Effector CD8-positive, alpha-beta T cell (primary cell): Measurements from ENCODE around the gene MYL12B.
"Not testable (repeated sequence)": the region's sequence is repeated elsewhere in the genome, so short reads cannot be mapped to it uniquely, and the experiment has no call there.

Source experiments
- DNase-seq: peaks from one replicate; lab custom pipeline; 2025; lab: John Stamatoyannopoulos, UW

Gene MYL12B

DNA sequence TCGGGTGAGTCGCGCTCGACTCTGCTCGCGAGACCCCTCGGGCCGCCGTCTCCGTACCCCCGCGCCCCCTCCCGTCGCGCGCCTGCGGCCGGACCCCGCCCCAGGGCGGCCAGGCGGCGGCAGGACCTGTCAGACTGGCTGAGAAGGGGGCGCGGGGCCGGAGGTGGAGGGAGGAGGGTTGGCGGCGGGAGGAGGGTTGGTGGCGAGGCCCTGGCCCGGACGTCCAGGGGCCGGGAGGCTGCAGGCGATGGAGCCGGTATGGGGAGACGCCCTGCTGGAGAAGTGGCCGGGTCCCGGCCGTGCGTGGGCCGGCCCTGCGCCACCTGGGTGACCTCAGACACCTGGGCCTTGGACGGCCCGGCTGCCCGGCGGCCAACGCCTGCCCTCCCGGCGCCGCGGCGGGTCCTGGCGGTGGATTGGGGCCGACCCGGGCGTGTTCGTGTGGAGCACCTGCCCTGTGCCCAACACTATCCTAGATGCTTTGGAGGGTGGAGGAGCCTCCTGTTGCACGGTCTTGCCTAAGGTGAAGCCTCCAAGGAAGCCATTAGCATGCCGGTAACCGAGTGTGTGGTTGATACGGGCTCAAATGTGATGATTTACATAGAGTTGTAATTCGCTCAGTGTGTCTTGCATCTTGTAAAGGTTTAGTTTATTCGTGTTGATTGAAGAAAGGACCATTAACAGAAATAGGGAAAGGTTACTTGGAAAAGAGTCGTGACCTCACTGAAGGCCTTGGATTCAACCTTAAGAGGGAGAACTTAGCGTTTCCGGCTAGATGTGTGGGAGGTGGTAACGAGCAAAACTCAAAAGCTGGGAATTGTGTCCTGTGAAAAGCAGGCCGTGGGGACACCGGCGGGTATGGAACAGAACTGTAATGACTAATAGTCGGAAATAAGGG, 550 bp downstream of the MYL12B start:
- peak; percentile 7 for DNase-seq

- no peak for DNase-seq
Observed at GRCh38 chr18:3263132-3263700, 1.3 kb downstream of the MYL12B start.

- DNase-seq: no peak
Observed at GRCh38 chr18:3264362-3264761, 2.4 kb downstream of the MYL12B start.

DNA sequence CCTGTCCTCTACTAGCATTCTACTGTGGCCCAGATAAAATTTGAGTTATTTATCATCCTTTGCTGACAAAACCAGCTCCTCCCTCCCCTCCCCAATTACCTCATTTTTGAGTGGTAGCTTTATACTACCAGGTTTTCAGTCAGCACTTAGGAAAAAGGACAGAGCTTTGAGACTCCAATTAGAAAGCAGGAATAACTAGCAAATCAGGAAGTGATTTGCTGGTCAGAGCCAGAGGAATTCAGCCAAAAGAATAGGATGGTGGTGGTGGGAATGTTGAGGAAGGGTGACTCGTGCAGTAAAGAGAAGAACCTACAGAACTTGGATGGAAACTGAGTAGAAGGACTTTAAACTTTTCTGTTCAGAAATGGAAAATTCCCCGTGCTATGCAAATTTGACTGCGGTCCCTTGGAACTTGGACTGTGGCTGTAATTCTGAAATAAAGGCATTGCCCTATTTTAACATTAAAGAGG, 3.7 kb downstream of the MYL12B start:
- DNase-seq: no peak

DNA sequence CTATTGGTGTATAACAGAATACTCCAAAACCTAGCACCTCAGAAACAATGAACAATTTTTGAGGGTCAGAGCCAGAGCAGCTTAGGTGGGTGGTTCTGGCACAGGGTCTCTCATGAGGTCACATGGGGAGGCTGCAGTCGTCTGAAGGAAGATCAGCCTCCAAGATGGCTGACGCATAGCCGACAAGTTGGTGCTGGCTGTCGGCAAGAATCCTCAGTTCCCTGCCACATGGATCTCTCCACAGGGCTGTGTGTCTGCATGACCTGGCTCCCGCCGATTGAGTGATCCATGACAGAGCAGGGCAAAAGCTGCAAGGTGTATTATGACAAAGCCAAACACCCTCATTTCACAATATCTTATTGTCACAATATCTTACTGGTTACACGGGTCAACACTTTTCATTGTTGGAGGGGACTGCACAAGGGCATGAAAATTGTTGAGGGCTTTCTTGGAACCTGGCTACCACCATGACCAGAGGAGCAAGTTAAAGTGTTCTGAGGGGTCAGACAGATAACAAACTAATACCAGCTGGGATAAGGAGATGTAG, 4.2 kb downstream of the MYL12B start:
- no peak for DNase-seq

DNA sequence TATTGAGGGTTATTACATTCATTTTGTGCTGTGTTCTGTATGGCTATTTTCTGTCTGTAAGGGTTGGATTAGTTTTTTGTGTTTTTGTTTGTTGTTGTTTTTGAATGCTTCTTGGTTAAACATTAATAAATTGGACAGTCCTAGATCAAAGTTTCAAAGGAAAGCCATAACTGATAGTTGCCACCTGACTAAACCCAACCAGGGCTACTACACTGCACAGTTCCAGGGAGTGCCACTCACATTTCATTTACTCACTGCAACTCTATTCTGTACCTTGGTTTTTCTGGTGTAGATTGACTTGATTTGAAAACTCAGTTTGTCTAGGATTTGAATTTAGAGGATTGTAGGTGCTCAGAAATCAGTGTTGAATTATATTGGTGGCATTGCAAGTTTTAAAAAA, 6.4 kb downstream of the MYL12B start:
- no peak for DNase-seq

- no peak for DNase-seq
Observed at GRCh38 chr18:3269241-3269913, 7.4 kb downstream of the MYL12B start.

GRCh38 chr18:3269914-3270299, 8.0 kb downstream of the MYL12B start:
- DNase-seq: no peak

DNA sequence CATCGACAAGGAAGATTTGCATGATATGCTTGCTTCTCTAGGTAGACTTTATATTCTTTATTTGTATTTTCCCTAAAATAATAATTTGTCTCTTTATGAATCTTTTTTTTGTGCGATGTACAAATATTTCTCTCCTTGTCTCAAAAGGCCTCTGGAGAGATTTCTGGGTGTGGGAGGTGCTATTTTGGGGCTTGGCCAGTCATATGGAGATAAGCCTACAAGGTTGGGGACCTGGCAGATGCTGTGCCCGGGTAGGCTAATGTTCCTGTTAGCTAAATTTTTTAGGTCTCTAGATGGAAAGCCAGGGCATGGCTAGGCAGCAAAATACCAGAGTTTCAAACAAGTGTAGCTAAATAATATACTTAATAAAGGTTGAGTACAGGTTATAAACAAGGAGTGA, 11.1 kb downstream of the MYL12B start:
- DNase-seq: no peak

GRCh38 chr18:3277643-3278213, 15.8 kb downstream of the MYL12B start:
- not testable (repeated sequence) for DNase-seq

GRCh38 chr18:3279201-3280185, 17.6 kb downstream of the MYL12B start:
- DNase-seq: no peak

GRCh38 chr18:3281456-3282400, 19.8 kb downstream of the MYL12B start:
- no peak for DNase-seq

DNA sequence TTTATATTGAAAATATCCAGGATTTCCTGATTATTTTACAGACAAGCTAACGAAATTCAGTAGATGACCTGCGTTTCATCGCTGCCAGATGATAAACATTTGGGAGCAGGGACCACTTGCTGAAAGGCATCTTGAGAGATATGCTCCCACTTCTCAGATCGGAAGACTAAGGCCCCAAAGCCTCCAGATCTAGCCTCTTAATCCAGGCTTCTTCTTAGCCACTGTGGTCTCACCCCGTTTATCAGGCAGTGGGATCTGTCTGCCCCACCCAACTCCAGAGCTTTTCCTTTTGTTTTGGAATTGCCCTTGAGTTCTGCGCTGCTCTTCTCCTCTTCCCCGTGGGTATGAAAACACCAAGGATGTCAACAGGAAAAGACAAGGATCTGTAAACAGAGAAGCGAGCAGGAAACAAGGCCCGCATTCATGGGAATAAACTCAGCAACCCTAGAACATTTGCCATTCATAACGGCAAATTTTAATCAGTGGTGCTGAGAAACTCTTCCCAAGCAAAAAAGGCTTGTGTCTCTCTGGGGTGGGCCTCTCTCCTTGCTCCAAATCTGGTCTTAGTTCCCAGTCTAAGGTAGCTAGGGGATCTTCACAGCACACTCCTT, 21.4 kb downstream of the MYL12B start:
- DNase-seq: no peak

- DNase-seq: no peak
Observed at GRCh38 chr18:3283908-3284307, 22.0 kb downstream of the MYL12B start.

DNA sequence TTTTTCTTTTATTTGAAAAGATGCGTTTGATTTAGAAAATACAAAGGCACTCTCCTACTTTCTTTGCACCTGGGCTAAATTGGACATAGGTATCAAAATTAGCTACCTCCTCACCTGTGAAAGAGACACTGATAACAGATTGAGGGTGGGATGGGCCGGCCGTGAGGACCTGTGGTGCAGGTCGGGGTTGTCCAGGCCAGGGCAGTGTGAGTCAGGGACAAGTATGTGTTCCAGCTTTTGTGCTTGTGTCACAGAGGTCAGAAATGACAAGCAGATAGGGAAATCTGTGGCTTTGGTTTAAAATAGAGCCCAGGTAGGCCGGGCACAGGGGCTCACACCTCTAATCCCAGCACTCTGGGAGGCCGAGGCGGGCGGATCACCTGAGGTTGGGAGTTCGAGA, 22.6 kb downstream of the MYL12B start:
- DNase-seq: no peak

DNA sequence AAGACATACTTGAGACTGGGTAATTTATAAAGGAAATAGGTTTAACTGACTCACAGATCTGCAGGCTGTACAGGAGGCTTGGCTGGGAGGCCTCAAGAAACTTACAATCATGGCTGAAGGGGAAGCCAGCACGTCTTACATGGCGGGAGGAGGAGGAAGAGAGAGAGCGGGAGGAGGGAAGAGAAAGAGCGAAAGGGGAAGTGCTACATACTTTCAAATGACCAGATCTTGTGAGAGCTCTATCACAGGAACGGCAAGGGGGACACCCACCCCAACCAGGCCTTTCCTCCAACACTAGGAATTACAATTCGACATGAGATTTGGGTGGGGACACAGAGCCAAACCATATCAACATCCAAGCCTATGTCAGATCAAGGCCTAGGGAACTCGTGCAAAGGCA, 24.2 kb downstream of the MYL12B start:
- DNase-seq: no peak

DNA sequence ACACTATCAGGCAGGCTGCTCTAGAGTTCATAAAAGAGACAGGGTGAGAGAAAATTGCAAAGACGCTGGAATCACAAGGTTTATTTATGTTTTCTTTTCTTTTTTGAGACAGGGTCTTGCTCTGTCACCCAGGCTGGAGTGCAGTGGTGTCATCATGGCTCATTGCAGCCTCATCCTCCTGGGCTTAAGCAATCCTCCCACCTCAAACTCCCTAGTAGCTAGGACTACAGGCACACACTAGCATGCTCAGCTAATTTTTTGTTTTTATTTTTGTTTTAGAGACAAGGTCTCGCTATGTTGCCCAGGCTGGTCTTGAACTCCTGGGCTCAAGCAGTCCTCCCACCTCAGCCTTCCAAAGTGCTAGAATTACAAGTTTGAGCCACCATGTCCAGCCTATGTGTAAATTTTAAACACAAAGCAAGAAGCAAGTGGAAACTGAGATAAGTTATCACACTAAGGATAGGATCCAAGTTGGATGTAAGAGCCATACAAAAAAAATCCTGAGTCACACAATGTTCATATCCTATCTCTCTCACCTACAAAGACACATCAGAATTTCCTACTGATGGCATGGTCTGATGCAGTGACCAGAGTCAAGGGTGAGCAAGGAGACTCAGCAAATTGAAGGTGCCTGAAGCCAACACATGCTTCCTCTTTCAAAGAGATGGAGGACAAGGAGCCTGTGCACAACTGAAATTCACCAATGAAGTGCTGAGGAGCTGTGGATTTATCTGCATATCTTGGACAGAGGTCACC, 31.4 kb downstream of the MYL12B start:
- DNase-seq: no peak

DNA sequence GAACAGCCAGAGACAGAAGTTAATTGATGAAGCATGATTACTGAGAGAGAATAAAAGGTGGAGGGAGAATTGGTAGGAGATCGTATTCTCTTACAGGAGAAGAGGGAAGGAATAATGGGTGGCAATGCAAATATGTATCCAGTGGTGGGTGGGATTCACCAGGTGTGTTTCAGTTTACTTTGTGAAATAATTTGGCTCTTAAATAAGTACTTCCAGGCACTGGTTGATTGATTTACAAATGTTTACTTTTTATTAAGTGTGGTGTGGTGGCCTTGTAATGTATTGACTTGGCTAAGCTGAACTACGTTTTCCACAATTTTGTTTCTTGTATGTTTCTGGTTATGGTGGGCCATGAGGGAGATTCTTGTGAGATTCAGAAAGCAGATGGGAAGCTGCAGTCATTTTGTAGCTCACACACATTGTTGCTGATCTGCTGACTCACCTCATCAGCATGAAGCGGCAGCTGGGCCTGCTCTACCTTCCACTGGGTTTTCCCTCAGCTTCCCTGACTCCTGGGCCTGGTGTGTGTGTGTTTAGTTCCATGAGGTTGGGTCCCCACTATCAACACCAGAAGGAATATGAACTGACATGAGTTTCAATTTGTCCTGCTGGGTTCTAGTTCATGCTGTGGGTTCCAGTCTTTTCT, 32.6 kb downstream of the MYL12B start:
- DNase-seq: no peak
